ENCODE data around the gene ROR2.

ROR2 gene

DNA sequence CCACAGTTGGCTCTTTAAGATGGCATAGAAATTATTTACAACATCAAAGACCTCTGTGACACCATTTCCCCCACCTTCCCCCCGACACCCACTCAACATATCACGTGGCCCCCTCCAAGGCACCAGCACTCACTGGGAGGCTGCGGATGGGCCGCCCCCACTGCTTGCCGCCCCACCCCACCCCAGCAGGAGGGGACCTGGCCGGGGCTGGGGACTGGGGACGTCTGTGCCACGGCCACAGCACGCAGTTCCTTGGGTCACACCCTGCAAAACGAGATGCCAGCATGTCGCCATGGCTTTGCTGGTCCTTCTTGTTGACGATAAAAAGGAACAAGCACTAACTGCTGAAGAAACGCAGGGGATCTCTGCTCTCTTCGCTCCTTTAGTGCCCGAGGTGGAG is 269.0 kb downstream of the ROR2 start:
- TF ChIP-seq, protein P1, sequence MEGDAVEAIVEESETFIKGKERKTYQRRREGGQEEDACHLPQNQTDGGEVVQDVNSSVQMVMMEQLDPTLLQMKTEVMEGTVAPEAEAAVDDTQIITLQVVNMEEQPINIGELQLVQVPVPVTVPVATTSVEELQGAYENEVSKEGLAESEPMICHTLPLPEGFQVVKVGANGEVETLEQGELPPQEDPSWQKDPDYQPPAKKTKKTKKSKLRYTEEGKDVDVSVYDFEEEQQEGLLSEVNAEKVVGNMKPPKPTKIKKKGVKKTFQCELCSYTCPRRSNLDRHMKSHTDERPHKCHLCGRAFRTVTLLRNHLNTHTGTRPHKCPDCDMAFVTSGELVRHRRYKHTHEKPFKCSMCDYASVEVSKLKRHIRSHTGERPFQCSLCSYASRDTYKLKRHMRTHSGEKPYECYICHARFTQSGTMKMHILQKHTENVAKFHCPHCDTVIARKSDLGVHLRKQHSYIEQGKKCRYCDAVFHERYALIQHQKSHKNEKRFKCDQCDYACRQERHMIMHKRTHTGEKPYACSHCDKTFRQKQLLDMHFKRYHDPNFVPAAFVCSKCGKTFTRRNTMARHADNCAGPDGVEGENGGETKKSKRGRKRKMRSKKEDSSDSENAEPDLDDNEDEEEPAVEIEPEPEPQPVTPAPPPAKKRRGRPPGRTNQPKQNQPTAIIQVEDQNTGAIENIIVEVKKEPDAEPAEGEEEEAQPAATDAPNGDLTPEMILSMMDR (IDR thresholded peaks at IDR 0.05), result no peak

DNA sequence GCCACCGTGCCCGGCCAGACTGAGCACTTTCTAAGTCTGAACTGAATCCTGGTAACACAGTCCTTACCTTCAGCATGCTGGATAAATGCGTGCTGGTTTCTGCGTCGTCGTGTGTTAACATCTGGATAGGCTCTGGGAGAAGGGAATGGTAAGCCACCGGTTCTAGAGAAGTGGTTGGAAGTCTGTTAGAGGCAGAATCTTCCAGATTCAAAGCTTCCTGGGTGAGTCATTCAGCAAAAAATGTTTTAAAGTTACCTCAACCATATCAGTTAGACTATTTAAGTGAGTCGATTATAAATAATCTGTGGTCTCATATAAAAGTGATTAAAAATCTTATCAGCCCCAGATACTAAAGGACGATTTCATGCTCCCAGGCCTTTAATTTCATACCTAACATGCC is 269.9 kb downstream of the ROR2 start:
- TF ChIP-seq, protein P1 (IDR thresholded peaks at IDR 0.05), result no peak

DNA sequence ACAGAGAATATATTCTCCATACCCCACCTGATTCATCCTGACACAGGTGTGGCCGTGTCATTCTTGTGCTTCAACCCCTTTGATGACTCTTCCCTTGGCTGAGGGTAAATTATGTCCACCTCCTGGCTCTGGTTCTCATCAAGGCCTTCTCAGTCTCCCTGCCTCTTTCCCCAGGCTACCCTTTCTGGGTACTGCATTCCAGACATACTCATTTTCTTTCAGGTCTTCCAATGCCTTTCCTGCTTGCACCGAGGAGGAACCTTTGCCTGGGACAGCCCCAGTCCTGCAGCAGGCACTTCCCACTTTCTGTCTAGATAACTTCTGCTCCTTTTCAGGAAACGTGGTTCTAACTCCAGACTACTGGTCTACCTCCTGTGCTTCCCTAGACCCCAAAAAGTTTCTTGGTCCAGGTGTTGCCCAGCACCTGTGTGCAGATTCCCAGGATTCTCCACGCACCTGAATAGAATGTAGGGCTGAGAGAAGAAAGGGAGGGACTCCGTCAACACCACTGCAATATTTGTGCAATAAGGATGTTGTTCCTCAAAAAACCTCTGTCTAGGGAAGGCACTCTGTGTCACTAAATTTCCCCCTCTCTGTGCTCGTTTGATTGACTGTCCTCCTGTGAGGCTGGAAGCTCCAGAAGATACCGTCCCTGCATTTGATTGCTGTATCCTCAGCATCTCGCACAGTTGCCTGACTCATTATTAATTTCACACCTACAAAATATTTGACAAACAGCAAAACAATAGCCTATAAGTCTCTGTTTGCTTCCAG is 271.0 kb downstream of the ROR2 start:
- TF ChIP-seq, protein P1 (IDR thresholded peaks at IDR 0.05), result no peak

DNA sequence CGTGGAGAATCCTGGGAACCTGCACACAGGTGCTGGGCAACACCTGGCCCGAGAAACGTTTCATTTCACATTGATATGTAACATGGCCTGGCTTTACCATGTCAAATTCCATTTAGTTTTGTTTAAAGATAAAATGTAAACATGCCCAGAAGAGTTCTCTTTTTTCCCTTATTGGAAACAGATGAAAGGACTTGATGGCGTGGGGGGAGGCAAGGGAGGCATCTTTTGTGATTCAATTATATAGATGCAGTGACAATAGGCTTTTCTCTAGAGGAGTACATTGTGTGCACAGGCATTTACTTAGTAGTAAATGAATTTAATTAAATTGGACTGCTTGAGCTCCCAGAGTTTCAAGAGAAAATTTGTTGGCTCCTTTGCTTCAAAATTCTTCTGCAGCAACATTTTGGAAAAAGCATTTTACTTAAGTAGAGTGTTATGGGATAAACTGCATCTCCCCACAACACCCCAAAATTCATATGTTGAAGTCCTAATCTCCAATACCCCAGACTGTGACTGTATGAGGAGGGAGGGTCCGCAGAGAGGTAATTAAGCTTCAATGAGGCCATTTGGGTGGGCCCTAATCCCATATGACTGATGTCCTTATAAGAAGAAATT is 272.1 kb downstream of the ROR2 start:
- TF ChIP-seq, protein P1 (IDR thresholded peaks at IDR 0.05), result no peak

DNA sequence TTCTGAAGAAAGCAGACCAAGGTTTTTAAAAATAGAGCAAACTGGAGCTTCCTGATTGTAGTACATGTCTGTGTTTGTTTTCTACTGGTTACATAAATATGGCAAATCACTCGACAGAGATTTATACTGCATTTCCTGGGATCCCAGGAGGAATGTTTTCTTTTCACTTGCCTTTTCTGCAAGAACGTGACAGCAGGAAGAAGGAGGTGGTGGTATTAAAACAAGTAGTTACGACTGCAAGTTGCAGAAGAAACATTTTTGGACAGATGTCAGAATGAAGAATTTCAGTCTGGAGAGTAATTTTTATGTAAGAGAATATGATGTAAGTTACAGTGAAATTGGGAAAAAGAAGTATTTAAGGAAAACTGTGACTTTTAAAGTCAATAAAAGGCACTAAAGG is 272.7 kb downstream of the ROR2 start:
- TF ChIP-seq, protein P1 (IDR thresholded peaks at IDR 0.05), result no peak

DNA sequence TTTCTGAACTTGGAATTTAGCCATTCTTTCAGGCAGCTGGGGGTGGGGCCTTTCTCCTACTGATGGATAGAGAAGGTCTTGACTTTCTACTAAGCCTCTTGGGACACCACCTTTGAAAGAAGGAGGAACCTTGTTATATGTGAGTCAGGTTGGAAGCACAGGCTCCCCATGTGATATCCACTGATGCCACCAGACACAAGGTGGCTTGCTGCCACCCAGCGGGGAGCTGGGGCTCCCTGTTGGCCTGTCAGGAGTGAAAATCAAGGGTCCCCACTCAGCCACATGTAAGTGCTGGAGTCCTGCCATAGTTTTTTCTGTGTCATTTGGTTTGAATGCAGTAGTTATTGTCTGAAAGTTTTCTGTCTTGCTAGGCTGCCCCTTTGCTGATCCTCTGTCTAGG is 274.0 kb downstream of the ROR2 start:
- TF ChIP-seq, protein P1 (IDR thresholded peaks at IDR 0.05), result no peak; the same call in 1 of the 2 replicates

DNA sequence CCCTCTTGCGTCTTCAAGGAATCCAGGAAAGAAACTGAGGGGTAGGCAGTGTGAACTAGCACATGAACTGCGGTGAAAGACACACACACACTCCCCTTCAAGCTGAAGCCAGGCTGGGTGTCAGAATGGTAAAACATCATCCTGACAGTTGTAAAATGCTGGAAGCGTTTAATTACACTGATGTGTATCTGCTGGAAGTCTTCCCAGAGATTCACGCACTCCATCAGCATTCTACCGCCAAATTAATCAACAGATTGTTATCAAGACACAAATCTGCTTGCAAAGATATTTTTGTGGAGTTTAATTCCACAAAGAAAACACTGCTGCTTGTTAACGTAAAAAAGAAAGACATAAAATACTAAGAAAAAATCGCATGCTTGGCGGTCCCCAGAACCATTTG is 285.4 kb downstream of the ROR2 start:
- TF ChIP-seq, protein P1 (IDR thresholded peaks at IDR 0.05), result no peak
